Activated CD8-positive, alpha-beta T cell treated with anti-CD3 and anti-CD28 coated beads for 36 hours (primary cell): ENCODE measurements around the gene STX19. TPM values are rescaled to one million over a fixed set of nuclear protein-coding genes. Genes with fewer than 3 reads are reported as not detected.

Source experiments
- ATAC-seq: fragments of 200-7000 bp; cut with Tn5 transposase; one replicate; pipeline ENCODE4 v1.10.0; 2021; ENCODE audit warnings: mild to moderate bottlenecking, moderate library complexity
- CTCF ChIA-PET: fragments of 350-600 bp; sonication (Branson Sonifier 250); formaldehyde crosslinking; loops from one replicate; lab custom pipeline; 2021; ENCODE audit warnings: antibody characterized with exemption; lab: Charles Lee
- POLR2A ChIA-PET: fragments of 350-600 bp; sonication (Branson Sonifier 250); formaldehyde crosslinking; loops from one replicate; lab custom pipeline; 2021; ENCODE audit warnings: antibody characterized with exemption; lab: Charles Lee
- DNase-seq: peaks from one replicate; pipeline ENCODE4 v3.0.0-alpha.2; 2020
- H3K27ac Mint-ChIP-seq: one replicate; pipeline ENCODE4 v1.8.0; 2021; ENCODE audit warnings: mild to moderate bottlenecking, mixed read lengths
- H3K27me3 Mint-ChIP-seq: one replicate; pipeline ENCODE4 v1.8.0; 2021; ENCODE audit warnings: mixed read lengths
- H3K36me3 Mint-ChIP-seq: one replicate; pipeline ENCODE4 v1.8.0; 2021; ENCODE audit warnings: low read depth, mixed read lengths
- H3K4me1 Mint-ChIP-seq: one replicate; pipeline ENCODE4 v1.8.0; 2021; ENCODE audit warnings: low read depth, mixed read lengths
- H3K4me3 Mint-ChIP-seq: one replicate; pipeline ENCODE4 v1.8.0; 2021; ENCODE audit warnings: mild to moderate bottlenecking, moderate library complexity, mixed read lengths
- H3K9me3 Mint-ChIP-seq: one replicate; pipeline ENCODE4 v1.8.0; 2021; ENCODE audit warnings: mixed read lengths
- CTCF ChIP-seq: fragments of 200-600 bp; IDR thresholded peaks from one replicate; pipeline ENCODE4 v1.8.0; 2022; ENCODE audit warnings: antibody characterized with exemption, mild to moderate bottlenecking
- intact Hi-C: fragments of 100-400 bp; cut with micrococcal nuclease; formaldehyde crosslinking; loops from one replicate; pipeline ENCODE4 v1.10.0; 2022
- total RNA-seq, 2 experiments: library from RNA; stranded (reverse); gene quantifications; one replicate each; pipeline ENCODE4 v1.2.3, GENCODE V29; 2021

STX19 gene
- total RNA-seq, 2 experiments from 2014 or later, result not detected

- H3K27me3 Mint-ChIP-seq, result no peaks in the 10 kb centered on the region
- peaks cover 2% of the 10 kb centered on the region for H3K9me3 Mint-ChIP-seq
- intact Hi-C loops, result no loop called here
- POLR2A ChIA-PET, result no interaction called here
- peaks cover 36% of the 10 kb centered on the region for H3K36me3 Mint-ChIP-seq
- no peak for TF ChIP-seq CTCF
- DNase-seq (no peak), ATAC-seq (no peak)
- peaks cover 56% of the 10 kb centered on the region for H3K4me1 Mint-ChIP-seq
- peak overlapping the region; percentile 99 for H3K27ac Mint-ChIP-seq
- CTCF ChIA-PET, result interaction anchor here (3.9 to 11.1 kb wide), 2 partner anchors 28 to 63 kb away, joined by 14 to 99 read pairs; no protein-coding TSS in a partner anchor
- H3K4me3 Mint-ChIP-seq, result peak overlapping the region; percentile 96
Observed at GRCh38 chr3:94064243-94064860, 36.0 kb upstream of the STX19 start.

GRCh38 chr3:94063496-94064119 lies 35.2 kb upstream of the STX19 start:
- TF ChIP-seq CTCF, result no peak
- Mint-ChIP-seq H3K27ac (peak overlapping the region; percentile 99), H3K4me3 (peak overlapping the region; percentile 96), H3K36me3 (peaks cover 36% of the 10 kb centered on the region), H3K4me1 (peaks cover 50% of the 10 kb centered on the region), H3K27me3 (no peaks in the 10 kb centered on the region), H3K9me3 (peaks cover 2% of the 10 kb centered on the region)
- intact Hi-C loops, result loop anchor here (2.0 kb wide), 1 partner anchor 53 kb away; no protein-coding TSS in a partner anchor
- CTCF ChIA-PET, result interaction anchor here (0.9 to 11.1 kb wide), 6 partner anchors 26 to 62 kb away, joined by 3 to 99 read pairs (median 4); partner anchors contain the start of gene STX19
- DNase-seq, result peak; percentile 12
- POLR2A ChIA-PET, result interaction anchor here (1.0 to 1.8 kb wide), 5 partner anchors 8 to 69 kb away, joined by 4 to 7 read pairs (median 5); no protein-coding TSS in a partner anchor
- no peak for ATAC-seq

- H3K9me3 Mint-ChIP-seq, result peaks cover 2% of the 10 kb centered on the region
- H3K36me3 Mint-ChIP-seq, result peaks cover 33% of the 10 kb centered on the region
- ATAC-seq (peak; percentile 90), DNase-seq (peak; percentile 89)
- intact Hi-C loops, result loop anchor here (2.0 kb wide), 1 partner anchor 52 kb away; no protein-coding TSS in a partner anchor
- ChIA-PET POLR2A (interaction anchor here (0.6 to 1.8 kb wide), 10 partner anchors 9 to 897 kb away, joined by 3 to 7 read pairs (median 4); no protein-coding TSS in a partner anchor), CTCF (interaction anchor here (0.9 to 11.1 kb wide), 7 partner anchors 25 to 61 kb away, joined by 3 to 99 read pairs (median 4); partner anchors contain the start of gene STX19)
- peak within 1 kb of the TSS; percentile 99 for H3K27ac Mint-ChIP-seq
- no peaks in the 10 kb centered on the region for H3K27me3 Mint-ChIP-seq
- H3K4me1 Mint-ChIP-seq, result peaks cover 50% of the 10 kb centered on the region
- TF ChIP-seq CTCF, result no peak
- peak within 1 kb of the TSS; percentile 96 for H3K4me3 Mint-ChIP-seq
Observed at GRCh38 chr3:94062513-94063404, 34.4 kb upstream of the STX19 start, which contains the start of the genes DHFR2 and NSUN3. Gene DHFR2, minus strand, starts transcription at chr3:94062916. Its CDS starts 1,405 bp downstream, at chr3:94061511. Gene NSUN3, plus strand, starts transcription at chr3:94063061. Its CDS starts 66 bp downstream, at chr3:94063127.

GRCh38 chr3:94061297-94061696 lies 32.9 kb upstream of the STX19 start:
- H3K4me3 Mint-ChIP-seq, result peak overlapping the region; percentile 12
- H3K4me1 Mint-ChIP-seq, result peaks cover 38% of the 10 kb centered on the region
- no peak overlapping the region for H3K27ac Mint-ChIP-seq
- peaks cover 19% of the 10 kb centered on the region for H3K36me3 Mint-ChIP-seq
- ATAC-seq, result no peak
- ChIA-PET POLR2A (interaction anchor here (1.0 kb wide), 1 partner anchor 12 kb away, joined by 3 read pairs; no protein-coding TSS in a partner anchor), CTCF (interaction anchor here (1.3 kb wide), 1 partner anchor 47 kb away, joined by 4 read pairs; no protein-coding TSS in a partner anchor)
- no peak for TF ChIP-seq CTCF
- no peak for DNase-seq
- intact Hi-C loops, result no loop called here
- no peaks in the 10 kb centered on the region for H3K27me3 Mint-ChIP-seq
- no peaks in the 10 kb centered on the region for H3K9me3 Mint-ChIP-seq
